ENCODE measurements around the gene C3orf18. TPM values are rescaled to one million over a fixed set of nuclear protein-coding genes. Genes with fewer than 3 reads are reported as not detected.

C3orf18 gene
- total and polyA plus RNA-seq, 2 donors: 4.3 to 4.5 TPM

GRCh38 chr3:50585919-50586762, 18.6 kb upstream of the C3orf18 start:
- H3K4me3 ChIP-seq (ENCODE audit: low read length in 2 of 2): no peak overlapping the region
- H3K9me3 ChIP-seq (ENCODE audit: control insufficient read depth in 2 of 2, insufficient read depth in 1 of 2, low read length in 1 of 2): no peaks in the 10 kb centered on the region
- no peak overlapping the region for H3K27ac ChIP-seq (ENCODE audit: low read depth in 1 of 2, low read length in 1 of 2)
- peaks cover 6 to 24% of the 10 kb centered on the region in 2 donors for H3K36me3 ChIP-seq (ENCODE audit: control insufficient read depth in 2 of 2, insufficient read depth in 2 of 2, low read length in 1 of 2)
- H3K27me3 ChIP-seq (ENCODE audit: control insufficient read depth in 2 of 2, insufficient read depth in 1 of 2, low read length in 1 of 2): no peaks in the 10 kb centered on the region
- no peak for DNase-seq (ENCODE audit: low read depth in 6 of 9, low spot score in 9 of 9)
- WGBS: 84% methylated on average over 6 of the region's 6 CpGs
- H3K4me1 ChIP-seq (ENCODE audit: control insufficient read depth in 2 of 2, insufficient read depth in 2 of 2, low read length in 2 of 2): peaks cover 6 to 41% of the 10 kb centered on the region in 2 donors

GRCh38 chr3:50584391-50584790, 16.8 kb upstream of the C3orf18 start:
- peaks cover 15 to 40% of the 10 kb centered on the region in 2 donors for H3K36me3 ChIP-seq (ENCODE audit: control insufficient read depth in 2 of 2, insufficient read depth in 2 of 2, low read length in 1 of 2)
- 97% methylated on average over 2 of the region's 2 CpGs for WGBS
- DNase-seq (ENCODE audit: low read depth in 6 of 9, low spot score in 9 of 9): no peak
- no peaks in the 10 kb centered on the region for H3K27me3 ChIP-seq (ENCODE audit: control insufficient read depth in 2 of 2, insufficient read depth in 1 of 2, low read length in 1 of 2)
- H3K4me1 ChIP-seq (ENCODE audit: control insufficient read depth in 2 of 2, insufficient read depth in 2 of 2, low read length in 2 of 2): peaks cover 0 to 27% of the 10 kb centered on the region in 2 donors
- no peaks in the 10 kb centered on the region for H3K9me3 ChIP-seq (ENCODE audit: control insufficient read depth in 2 of 2, insufficient read depth in 1 of 2, low read length in 1 of 2)
- H3K4me3 ChIP-seq (ENCODE audit: low read length in 2 of 2): no peak overlapping the region
- no peak overlapping the region for H3K27ac ChIP-seq (ENCODE audit: low read depth in 1 of 2, low read length in 1 of 2)

GRCh38 chr3:50583897-50584296, 16.4 kb upstream of the C3orf18 start:
- no peak overlapping the region for H3K4me3 ChIP-seq (ENCODE audit: low read length in 2 of 2)
- H3K9me3 ChIP-seq (ENCODE audit: control insufficient read depth in 2 of 2, insufficient read depth in 1 of 2, low read length in 1 of 2): no peaks in the 10 kb centered on the region
- H3K36me3 ChIP-seq (ENCODE audit: control insufficient read depth in 2 of 2, insufficient read depth in 2 of 2, low read length in 1 of 2): peaks cover 17 to 43% of the 10 kb centered on the region in 2 donors
- peaks cover 0 to 26% of the 10 kb centered on the region in 2 donors for H3K4me1 ChIP-seq (ENCODE audit: control insufficient read depth in 2 of 2, insufficient read depth in 2 of 2, low read length in 2 of 2)
- no peak for DNase-seq (ENCODE audit: low read depth in 6 of 9, low spot score in 9 of 9)
- no peak overlapping the region for H3K27ac ChIP-seq (ENCODE audit: low read depth in 1 of 2, low read length in 1 of 2)
- 96% methylated on average over 6 of the region's 6 CpGs for WGBS
- H3K27me3 ChIP-seq (ENCODE audit: control insufficient read depth in 2 of 2, insufficient read depth in 1 of 2, low read length in 1 of 2): no peaks in the 10 kb centered on the region

GRCh38 chr3:50582083-50582482, 14.5 kb upstream of the C3orf18 start:
- no peak for DNase-seq (ENCODE audit: low read depth in 6 of 9, low spot score in 9 of 9)
- 83% methylated on average over 9 of the region's 9 CpGs for WGBS
- Histone ChIP-seq H3K27ac (ENCODE audit: low read depth in 1 of 2, low read length in 1 of 2) (no peak overlapping the region), H3K9me3 (ENCODE audit: control insufficient read depth in 2 of 2, insufficient read depth in 1 of 2, low read length in 1 of 2) (no peaks in the 10 kb centered on the region), H3K4me3 (ENCODE audit: low read length in 2 of 2) (no peak overlapping the region), H3K4me1 (ENCODE audit: control insufficient read depth in 2 of 2, insufficient read depth in 2 of 2, low read length in 2 of 2) (peaks cover 0 to 8% of the 10 kb centered on the region in 2 donors), H3K27me3 (ENCODE audit: control insufficient read depth in 2 of 2, insufficient read depth in 1 of 2, low read length in 1 of 2) (no peaks in the 10 kb centered on the region), H3K36me3 (ENCODE audit: control insufficient read depth in 2 of 2, insufficient read depth in 2 of 2, low read length in 1 of 2) (peaks cover 24 to 59% of the 10 kb centered on the region in 2 donors)

- H3K27ac ChIP-seq (ENCODE audit: low read depth in 1 of 2, low read length in 1 of 2): no peak overlapping the region
- WGBS: 99% methylated on average over 2 of the region's 2 CpGs
Observed at GRCh38 chr3:50581459-50581842, 13.9 kb upstream of the C3orf18 start.

GRCh38 chr3:50580683-50581458, 13.3 kb upstream of the C3orf18 start:
- H3K27ac ChIP-seq (ENCODE audit: low read depth in 1 of 2, low read length in 1 of 2): no peak overlapping the region
- H3K4me3 ChIP-seq (ENCODE audit: low read length in 2 of 2): no peak overlapping the region
- no peaks in the 10 kb centered on the region for H3K9me3 ChIP-seq (ENCODE audit: control insufficient read depth in 2 of 2, insufficient read depth in 1 of 2, low read length in 1 of 2)
- peaks cover 30 to 69% of the 10 kb centered on the region in 2 donors for H3K36me3 ChIP-seq (ENCODE audit: control insufficient read depth in 2 of 2, insufficient read depth in 2 of 2, low read length in 1 of 2)
- peaks cover 0 to 9% of the 10 kb centered on the region in 2 donors for H3K4me1 ChIP-seq (ENCODE audit: control insufficient read depth in 2 of 2, insufficient read depth in 2 of 2, low read length in 2 of 2)
- 92% methylated on average over 9 of the region's 9 CpGs for WGBS
- DNase-seq (ENCODE audit: low read depth in 6 of 9, low spot score in 9 of 9): no peak
- no peaks in the 10 kb centered on the region for H3K27me3 ChIP-seq (ENCODE audit: control insufficient read depth in 2 of 2, insufficient read depth in 1 of 2, low read length in 1 of 2)

More at GRCh38 chr3:50581459-50581842, 13.9 kb upstream of the C3orf18 start:
- no peak for DNase-seq (ENCODE audit: low read depth in 6 of 9, low spot score in 9 of 9)
- no peaks in the 10 kb centered on the region for H3K27me3 ChIP-seq (ENCODE audit: control insufficient read depth in 2 of 2, insufficient read depth in 1 of 2, low read length in 1 of 2)
- no peaks in the 10 kb centered on the region for H3K9me3 ChIP-seq (ENCODE audit: control insufficient read depth in 2 of 2, insufficient read depth in 1 of 2, low read length in 1 of 2)
- peaks cover 0 to 7% of the 10 kb centered on the region in 2 donors for H3K4me1 ChIP-seq (ENCODE audit: control insufficient read depth in 2 of 2, insufficient read depth in 2 of 2, low read length in 2 of 2)
- H3K4me3 ChIP-seq (ENCODE audit: low read length in 2 of 2): no peak overlapping the region
- peaks cover 29 to 65% of the 10 kb centered on the region in 2 donors for H3K36me3 ChIP-seq (ENCODE audit: control insufficient read depth in 2 of 2, insufficient read depth in 2 of 2, low read length in 1 of 2)

GRCh38 chr3:50577348-50577747, 9.8 kb upstream of the C3orf18 start:
- 98% methylated on average over 2 of the region's 2 CpGs for WGBS

GRCh38 chr3:50575372-50575771, 7.8 kb upstream of the C3orf18 start:
- H3K27ac ChIP-seq (ENCODE audit: low read depth in 1 of 2, low read length in 1 of 2): no peak overlapping the region

More at GRCh38 chr3:50577348-50577747, 9.8 kb upstream of the C3orf18 start:
- no peak overlapping the region for H3K4me3 ChIP-seq (ENCODE audit: low read length in 2 of 2)
- H3K36me3 ChIP-seq (ENCODE audit: control insufficient read depth in 2 of 2, insufficient read depth in 2 of 2, low read length in 1 of 2): peaks cover 39 to 75% of the 10 kb centered on the region in 2 donors
- H3K9me3 ChIP-seq (ENCODE audit: control insufficient read depth in 2 of 2, insufficient read depth in 1 of 2, low read length in 1 of 2): no peaks in the 10 kb centered on the region
- no peak for DNase-seq (ENCODE audit: low read depth in 6 of 9, low spot score in 9 of 9)
- H3K27ac ChIP-seq (ENCODE audit: low read depth in 1 of 2, low read length in 1 of 2): no peak overlapping the region
- H3K4me1 ChIP-seq (ENCODE audit: control insufficient read depth in 2 of 2, insufficient read depth in 2 of 2, low read length in 2 of 2): peaks cover 2 to 41% of the 10 kb centered on the region in 2 donors
- no peaks in the 10 kb centered on the region for H3K27me3 ChIP-seq (ENCODE audit: control insufficient read depth in 2 of 2, insufficient read depth in 1 of 2, low read length in 1 of 2)

GRCh38 chr3:50574444-50574831, 6.9 kb upstream of the C3orf18 start:
- peak overlapping the region in 1 of 2 donors; percentile 75 for H3K27ac ChIP-seq (ENCODE audit: low read depth in 1 of 2, low read length in 1 of 2)
- peaks cover 26 to 48% of the 10 kb centered on the region in 2 donors for H3K36me3 ChIP-seq (ENCODE audit: control insufficient read depth in 2 of 2, insufficient read depth in 2 of 2, low read length in 1 of 2)
- no peaks in the 10 kb centered on the region for H3K9me3 ChIP-seq (ENCODE audit: control insufficient read depth in 2 of 2, insufficient read depth in 1 of 2, low read length in 1 of 2)
- 58% methylated on average over 1 of the region's 1 CpG for WGBS
- no peak for DNase-seq (ENCODE audit: low read depth in 6 of 9, low spot score in 9 of 9)
- H3K4me3 ChIP-seq (ENCODE audit: low read length in 2 of 2): no peak overlapping the region
- H3K4me1 ChIP-seq (ENCODE audit: control insufficient read depth in 2 of 2, insufficient read depth in 2 of 2, low read length in 2 of 2): peaks cover 8 to 66% of the 10 kb centered on the region in 2 donors
- no peaks in the 10 kb centered on the region for H3K27me3 ChIP-seq (ENCODE audit: control insufficient read depth in 2 of 2, insufficient read depth in 1 of 2, low read length in 1 of 2)

More at GRCh38 chr3:50575372-50575771, 7.8 kb upstream of the C3orf18 start:
- Histone ChIP-seq H3K36me3 (ENCODE audit: control insufficient read depth in 2 of 2, insufficient read depth in 2 of 2, low read length in 1 of 2) (peaks cover 31 to 57% of the 10 kb centered on the region in 2 donors), H3K4me3 (ENCODE audit: low read length in 2 of 2) (no peak overlapping the region), H3K4me1 (ENCODE audit: control insufficient read depth in 2 of 2, insufficient read depth in 2 of 2, low read length in 2 of 2) (peaks cover 4 to 59% of the 10 kb centered on the region in 2 donors), H3K27me3 (ENCODE audit: control insufficient read depth in 2 of 2, insufficient read depth in 1 of 2, low read length in 1 of 2) (no peaks in the 10 kb centered on the region), H3K9me3 (ENCODE audit: control insufficient read depth in 2 of 2, insufficient read depth in 1 of 2, low read length in 1 of 2) (no peaks in the 10 kb centered on the region)
- 98% methylated on average over 6 of the region's 6 CpGs for WGBS
- DNase-seq (ENCODE audit: low read depth in 6 of 9, low spot score in 9 of 9): no peak

Data from thymus (tissue), 11 donors.